Measurements from ENCODE around the gene KCNN1.
"Not testable (repeated sequence)": the region's sequence is repeated elsewhere in the genome, so short reads cannot be mapped to it uniquely, and the experiment has no call there.

The KCNN1 gene

DNA sequence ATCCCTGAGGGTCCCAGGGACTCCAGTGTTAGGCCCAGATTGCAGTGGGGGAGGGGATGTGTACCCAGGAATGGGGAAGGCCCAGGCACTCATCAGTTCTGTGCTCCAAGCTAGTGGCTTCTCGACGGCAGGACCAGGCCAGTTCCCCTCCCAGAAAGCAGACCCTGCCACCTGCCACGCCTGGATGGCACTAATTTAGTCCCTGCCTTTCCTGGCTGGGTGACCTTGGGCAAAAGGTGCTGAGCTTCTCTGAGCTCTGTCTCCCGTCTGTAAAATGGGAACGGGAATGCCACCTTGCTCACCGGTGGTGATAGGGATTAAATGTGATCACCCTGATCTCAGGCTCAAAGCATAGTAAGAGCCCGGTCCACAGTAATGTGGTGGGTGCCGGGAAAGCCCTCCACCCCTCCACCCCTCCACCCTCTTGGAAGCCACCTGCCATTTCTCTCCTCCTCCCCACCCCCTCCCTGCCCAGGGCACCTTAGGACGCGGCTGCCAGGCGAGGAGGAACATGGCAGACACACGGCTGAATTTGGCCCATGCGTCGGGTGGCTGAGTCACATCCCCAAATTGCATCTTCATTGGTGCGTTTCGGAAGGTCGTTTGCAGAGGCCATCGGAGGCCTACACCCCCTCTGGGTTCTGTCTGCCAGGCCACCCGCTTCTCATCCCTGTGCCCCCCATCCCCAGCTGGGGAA, 2.3 kb downstream of the KCNN1 start:
- DNase-seq (ENCODE audit: low spot score), result no peak

DNA sequence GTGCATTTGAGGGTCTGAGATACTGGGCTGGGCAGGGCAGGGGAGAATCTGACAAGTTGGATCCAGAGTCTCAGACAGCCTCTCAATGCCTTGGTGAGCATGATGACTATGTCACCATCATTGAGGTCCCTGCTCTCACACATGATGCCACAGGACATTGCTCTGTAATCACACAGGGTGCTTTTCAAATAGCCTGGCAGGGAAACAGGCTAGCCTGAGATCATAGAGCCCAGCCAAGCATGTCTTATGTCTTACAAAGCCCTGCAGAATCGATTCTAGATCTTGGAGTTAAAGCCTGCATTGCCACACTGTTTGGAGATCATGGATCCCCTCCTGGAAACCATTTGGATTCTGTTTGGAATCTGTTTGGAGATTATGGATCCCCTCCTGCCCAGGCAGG, 5.3 kb downstream of the KCNN1 start:
- no peak for DNase-seq (ENCODE audit: low spot score)

DNA sequence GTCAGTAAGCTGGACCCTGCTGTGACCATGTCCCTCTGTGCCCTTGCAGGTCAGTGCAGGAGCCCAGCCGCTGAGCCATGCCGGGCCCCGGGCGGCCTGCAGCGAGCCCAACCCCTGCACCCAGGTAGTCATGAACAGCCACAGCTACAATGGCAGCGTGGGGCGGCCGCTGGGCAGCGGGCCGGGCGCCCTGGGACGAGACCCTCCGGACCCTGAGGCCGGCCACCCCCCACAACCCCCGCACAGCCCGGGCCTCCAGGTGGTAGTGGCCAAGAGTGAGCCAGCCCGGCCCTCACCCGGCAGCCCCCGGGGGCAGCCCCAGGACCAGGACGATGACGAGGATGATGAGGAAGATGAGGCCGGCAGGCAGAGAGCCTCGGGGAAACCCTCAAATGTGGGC, 6.9 kb downstream of the KCNN1 start:
- no peak for DNase-seq (ENCODE audit: low spot score)

DNA sequence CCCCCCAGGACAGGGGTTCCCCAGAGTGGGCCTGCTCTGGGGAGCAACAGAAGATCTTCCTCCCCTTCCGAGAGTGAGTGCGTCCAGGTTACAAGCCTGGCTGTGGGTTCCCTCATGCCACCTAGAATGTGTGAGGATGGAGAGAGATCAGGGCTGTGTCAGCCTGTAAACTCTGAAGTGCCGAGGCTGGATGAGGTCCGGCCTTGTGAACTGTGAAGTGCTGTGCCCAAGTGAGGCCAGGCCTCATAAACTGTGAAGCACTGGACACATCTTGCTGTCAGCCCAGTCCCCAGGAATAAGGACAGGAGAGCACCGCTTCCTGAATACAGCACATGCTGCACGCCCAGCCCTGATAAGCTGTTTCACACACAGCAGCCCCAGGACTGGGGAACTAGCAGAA, 7.6 kb downstream of the KCNN1 start:
- no peak for DNase-seq (ENCODE audit: low spot score)

DNA sequence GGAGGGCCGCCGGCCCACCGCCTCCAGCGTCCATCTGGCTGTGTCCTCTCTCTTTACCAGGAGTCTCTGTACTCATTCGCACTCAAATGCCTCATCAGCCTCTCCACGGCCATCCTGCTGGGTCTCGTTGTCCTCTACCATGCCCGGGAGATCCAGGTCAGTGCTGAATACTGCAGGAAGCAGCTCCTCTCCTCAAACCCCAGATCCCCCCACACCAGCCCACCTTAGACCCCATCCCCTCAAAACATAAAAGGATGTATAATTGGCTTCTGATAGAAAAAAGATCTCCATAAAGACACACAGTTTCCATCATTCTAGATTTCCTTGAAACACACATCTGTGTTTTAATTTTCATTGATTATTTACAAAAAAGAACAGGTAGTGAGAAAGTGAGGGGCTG, 8.1 kb downstream of the KCNN1 start:
- DNase-seq (ENCODE audit: low spot score), result no peak

DNA sequence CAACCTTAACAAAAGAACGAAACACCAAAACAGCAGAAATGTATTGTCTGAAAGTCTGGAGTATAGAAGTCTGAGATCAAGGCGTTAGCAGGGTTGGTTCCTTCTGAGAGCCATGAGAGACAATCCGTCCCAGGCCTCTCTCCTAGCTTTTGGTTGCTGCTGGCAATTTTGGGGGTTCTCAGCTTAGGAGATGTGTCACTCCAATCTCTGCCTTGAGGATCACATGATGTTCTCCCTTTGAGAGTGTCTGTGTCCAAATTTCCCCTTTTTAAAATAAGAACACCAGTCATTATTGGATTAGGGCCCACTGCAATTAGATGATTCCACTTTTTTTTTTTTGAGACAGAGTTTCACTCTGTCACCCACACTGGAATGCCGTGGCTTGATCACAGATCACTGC, 10.1 kb downstream of the KCNN1 start:
- no peak for DNase-seq (ENCODE audit: low spot score)

DNA sequence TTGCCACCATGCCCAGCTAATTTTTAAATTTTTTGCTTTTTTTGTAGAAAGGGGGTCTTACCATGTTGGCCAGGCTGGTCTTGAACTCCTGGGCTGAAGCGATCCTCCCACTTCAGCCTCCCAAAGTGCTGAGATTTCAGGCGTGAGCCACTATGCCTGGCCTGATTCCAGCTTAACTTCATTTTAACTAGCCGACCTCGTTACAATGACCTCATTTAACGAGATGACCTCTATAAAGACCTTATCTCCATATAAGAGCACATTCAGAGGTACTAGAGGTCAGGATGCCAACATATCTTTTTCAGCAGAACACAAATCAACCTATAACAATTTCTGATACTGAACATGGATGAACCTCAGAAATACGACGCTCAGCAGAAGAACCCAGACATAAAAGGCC, 10.6 kb downstream of the KCNN1 start:
- DNase-seq (ENCODE audit: low spot score), result no peak

DNA sequence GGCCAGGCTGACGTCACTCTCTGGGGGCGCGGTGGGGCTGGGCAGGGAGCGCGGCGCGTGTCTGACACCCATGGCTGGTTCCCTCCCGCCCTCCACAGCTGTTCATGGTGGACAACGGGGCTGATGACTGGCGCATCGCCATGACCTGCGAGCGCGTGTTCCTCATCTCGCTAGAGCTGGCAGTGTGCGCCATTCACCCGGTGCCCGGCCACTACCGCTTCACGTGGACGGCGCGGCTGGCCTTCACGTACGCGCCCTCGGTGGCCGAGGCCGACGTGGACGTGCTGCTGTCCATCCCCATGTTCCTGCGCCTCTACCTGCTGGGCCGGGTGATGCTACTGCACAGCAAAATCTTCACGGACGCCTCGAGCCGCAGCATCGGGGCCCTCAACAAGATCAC, 14.7 kb downstream of the KCNN1 start:
- no peak for DNase-seq (ENCODE audit: low spot score)

DNA sequence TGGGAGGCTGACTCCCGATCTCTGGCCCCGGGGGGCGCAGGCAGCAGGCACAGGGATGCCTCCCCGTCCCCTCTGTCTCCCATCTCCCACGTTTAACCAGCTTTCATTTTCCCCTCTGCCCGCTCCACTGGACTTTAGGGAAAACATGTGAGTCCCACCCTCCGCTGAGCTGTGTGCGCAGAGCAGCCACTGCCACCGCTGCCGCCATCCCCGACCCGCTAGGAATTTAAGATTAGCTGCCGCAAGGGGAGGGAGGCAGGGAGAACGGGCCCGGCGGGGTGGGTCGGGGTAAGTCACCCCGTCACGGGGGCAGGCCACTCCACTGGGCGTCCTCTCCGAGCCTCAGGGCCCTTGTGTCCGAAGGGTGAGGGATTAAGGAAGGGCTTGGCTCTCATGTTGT, 15.5 kb downstream of the KCNN1 start:
- DNase-seq (ENCODE audit: low spot score), result no peak

DNA sequence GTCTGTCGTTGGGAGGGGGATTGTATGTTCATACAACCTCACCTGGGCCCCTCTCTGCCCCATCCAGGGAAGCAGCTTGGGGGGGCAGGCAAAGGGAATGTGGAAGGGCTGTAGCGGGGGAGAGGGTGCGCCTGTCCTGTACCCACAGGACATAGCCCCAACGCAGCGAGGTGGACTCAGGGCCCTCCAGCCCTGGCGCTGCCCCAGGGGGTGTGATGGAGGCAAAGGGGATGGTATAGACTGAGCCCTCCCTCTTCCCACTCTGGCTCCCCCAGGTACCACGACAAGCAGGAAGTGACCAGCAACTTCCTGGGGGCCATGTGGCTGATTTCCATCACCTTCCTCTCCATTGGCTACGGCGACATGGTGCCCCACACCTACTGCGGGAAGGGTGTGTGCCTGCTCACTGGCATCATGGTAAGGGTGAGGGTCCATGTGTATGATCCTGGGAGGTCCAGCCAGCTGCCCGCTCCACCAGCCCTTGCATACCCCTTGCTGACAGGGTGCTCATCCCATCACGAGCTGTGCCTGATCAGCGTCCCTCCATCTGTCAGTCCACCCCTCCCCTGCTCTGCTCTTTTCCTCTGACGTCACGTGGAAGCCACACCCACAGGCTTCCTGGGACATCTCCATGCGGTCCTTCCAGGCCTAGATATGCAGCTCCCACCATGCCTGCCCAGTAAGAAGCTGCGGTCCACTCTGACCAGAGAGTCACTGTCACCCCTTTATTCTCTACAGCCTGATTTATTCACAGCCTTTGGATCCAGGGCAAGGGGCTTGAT, 18.3 kb downstream of the KCNN1 start:
- DNase-seq (ENCODE audit: low spot score), result no peak

DNA sequence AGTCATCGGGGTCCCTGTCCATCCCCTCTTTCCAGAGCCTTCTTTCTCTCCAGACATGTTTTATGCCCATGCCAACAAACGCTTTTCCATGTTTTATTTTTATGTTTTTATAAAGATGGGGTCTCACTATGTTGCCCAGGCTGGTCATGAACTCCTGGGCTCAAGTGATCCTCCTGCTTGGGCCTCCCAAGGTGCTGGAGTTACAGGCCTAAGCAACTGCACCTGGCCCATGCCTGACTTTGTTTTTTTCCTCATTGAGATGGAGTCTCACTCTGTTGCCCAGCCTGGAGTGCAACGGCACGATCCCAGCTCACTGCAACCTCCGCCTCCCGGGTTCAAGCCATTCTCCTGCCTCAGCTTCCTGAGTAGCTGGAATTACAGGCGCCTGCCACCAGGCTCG, 19.7 kb downstream of the KCNN1 start:
- DNase-seq (ENCODE audit: low spot score), result not testable (repeated sequence)

DNA sequence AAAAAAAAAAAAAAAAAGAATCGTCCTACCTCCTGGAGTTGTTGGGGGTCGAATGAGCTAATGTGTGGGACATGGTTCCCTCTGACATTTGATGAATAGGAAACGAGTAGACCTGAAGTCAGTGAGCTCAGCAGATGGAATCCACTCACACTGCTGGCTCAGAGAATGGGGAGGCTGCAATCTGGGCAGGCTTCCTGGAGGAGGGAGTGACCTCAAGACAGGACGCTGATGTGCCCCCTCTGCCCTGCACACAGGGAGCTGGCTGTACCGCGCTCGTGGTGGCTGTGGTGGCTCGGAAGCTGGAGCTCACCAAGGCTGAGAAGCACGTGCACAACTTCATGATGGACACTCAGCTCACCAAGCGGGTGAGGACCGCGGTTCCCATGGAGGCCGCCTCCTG, 21.3 kb downstream of the KCNN1 start:
- DNase-seq (ENCODE audit: low spot score), result no peak

DNA sequence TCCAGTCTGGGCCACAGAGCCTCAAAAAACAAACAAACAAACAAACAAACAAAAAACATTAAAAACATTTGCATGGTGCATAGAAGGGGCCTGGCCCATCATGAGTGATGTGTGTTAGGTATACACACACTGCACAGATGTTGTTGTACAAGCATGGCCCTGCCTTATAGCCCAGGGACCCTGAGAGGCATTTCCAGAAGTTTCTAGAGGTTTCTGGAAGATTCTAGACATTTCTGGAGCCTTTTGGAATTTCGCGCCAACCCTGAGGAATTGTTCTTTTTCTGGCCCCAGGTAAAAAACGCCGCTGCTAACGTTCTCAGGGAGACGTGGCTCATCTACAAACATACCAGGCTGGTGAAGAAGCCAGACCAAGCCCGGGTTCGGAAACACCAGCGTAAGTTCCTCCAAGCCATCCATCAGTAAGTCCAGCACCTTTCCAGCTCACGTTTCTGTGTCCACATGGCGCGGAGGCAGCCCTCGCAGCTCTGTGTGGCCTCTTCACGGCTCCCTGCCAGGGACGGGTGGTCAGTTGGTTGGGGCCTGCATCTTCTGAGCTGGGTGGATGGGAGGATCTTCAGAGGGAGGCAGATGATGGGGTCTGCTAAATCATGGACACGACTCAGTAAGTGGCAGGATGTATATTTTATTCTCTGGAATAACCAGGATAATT, 22.7 kb downstream of the KCNN1 start:
- DNase-seq (ENCODE audit: low spot score), result no peak

DNA sequence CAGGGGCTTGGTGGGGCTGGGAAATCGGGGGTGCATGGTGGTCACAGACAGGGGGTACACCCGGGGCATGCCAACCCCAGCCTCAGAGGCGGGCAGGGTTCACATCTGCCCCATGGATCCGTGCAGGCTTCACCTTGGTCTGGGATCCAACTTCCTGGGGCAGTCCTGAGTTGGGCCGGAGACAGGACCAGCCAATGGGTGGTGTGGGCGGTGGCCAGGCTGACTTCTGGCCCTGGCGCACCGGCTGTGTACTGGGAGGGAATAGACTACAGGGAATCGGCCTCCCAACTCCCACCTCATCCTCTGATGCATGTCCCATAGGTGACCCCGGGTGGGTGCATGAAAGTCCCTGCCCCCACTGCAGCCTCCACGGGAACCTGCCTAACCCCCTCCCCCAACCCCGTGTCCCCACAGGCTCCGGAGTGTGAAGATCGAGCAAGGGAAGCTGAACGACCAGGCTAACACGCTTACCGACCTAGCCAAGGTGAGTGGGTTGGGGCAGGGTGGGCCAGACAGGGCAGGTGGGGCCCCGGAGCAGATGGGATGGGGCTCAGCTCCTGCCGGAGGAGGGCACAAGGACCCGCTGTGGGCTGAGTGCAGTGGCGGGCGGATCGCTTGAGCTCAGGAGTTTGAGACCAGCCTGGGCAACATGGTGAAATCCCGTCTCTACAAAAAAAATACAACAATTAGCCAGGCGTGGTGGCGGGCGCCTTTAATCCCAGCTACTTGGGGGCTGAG, 26.3 kb downstream of the KCNN1 start:
- no peak for DNase-seq (ENCODE audit: low spot score)

DNA sequence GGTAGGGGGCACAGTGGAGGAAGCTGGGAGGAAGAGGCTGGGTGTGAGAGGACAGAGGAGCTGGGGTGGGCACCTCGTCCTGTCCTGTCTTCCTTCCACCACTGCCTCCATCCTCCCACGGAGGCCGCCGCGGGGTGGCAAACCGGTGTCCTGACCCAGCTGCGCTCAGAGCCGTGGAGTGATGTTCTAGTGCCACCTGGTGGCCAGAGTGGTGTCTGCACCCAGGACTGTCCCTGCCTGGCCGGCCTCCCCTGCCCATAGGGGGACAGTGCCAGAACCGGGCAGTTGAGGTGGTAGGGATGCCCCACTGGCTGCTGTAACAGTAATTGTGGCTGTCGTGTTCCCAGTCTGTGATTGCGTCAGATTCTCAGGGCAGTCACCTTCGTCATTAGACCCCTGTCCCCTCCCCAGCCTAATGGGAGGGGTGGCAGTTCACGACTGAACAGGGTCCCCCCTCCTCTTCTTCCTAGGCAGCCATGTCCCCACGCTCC, 30.0 kb downstream of the KCNN1 start:
- DNase-seq (ENCODE audit: low spot score), result peak; percentile 76

DNA sequence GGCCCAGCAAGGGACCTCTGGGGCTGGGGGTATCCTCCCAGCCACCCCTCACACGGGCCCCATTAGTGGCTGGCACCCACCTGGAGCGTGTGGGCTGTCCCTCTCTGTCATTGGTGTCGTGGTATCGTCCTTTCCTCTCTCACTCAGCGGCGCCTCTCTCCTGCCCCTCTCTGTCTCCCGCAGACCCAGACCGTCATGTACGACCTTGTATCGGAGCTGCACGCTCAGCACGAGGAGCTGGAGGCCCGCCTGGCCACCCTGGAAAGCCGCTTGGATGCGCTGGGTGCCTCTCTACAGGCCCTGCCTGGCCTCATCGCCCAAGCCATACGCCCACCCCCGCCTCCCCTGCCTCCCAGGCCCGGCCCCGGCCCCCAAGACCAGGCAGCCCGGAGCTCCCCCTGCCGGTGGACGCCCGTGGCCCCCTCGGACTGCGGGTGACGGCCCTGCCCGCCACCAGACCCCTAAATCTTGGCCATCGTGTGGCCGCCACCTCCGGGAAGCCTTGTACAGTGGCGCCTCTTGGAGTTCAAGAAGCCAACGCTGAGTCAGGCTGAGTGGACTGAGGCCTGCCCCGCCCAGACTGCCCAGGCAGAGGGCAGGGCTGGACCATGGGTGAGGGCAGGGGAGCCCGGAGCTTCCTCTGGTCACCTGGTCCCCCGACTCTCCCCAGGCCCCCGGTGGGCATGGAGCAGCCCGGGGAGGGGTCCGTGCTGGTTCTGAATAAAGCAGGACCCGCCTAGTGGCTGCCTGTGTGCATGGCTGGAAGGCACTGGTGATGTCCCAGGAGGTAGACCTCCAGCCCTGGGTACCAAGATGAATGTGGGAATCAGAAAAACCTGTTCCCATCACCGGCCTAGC, 31.3 kb downstream of the KCNN1 start:
- DNase-seq (ENCODE audit: low spot score), result peak; percentile 57

DNA sequence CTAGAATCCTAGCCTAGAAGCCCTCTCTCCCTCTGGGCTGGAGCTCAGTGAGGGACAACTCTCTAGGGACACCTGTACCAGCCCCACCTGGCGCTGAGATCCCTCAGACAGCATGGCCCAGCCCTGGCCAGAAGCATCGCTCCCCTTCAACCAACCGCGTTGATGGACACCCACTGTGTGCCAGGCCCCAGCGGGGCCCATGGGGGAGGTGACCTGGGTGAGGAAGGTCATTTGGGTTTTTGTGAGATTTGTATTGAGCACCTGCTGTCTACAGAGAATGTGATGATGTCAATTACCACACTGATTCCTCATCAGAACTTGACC, 31.9 kb downstream of the KCNN1 start:
- DNase-seq (ENCODE audit: low spot score), result no peak

DNA sequence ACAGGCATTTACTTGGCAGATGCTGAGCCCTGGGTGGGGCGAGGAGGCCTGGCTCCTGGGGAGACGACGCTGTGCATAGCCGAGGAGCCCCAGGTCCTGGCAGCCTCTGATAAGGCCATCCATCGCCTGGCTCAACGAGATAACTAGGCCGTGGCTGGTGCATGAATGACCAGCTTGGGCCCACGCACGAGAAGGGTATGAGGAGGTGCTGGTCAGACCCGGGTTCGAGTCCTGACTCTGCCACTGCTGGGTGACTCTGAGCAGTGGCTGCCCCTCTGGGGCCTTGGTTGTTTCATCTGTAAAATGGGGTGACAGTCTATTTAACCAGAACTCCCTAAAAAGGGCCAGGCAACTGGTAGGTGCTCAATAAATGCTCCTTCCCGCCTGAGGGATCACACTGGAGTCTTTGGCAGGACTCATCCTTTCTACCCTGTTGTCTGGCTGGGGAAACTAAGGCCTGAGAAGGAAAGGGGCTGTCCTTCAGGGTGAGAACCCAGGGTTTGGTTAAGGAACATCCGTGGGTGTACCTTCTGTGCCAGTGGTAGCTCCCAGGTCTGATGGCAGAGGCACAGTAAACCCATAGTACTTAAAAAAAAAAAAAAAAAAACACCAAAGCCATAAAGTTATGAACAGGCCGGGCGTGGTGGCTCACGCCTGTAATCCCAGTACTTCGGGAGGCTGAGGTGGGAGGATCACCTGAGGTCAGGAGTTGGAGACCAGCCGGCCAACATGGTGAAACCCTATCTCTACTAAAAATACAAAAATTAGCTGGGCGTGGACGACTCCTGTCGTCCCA, 33.0 kb downstream of the KCNN1 start:
- DNase-seq (ENCODE audit: low spot score), result no peak

DNA sequence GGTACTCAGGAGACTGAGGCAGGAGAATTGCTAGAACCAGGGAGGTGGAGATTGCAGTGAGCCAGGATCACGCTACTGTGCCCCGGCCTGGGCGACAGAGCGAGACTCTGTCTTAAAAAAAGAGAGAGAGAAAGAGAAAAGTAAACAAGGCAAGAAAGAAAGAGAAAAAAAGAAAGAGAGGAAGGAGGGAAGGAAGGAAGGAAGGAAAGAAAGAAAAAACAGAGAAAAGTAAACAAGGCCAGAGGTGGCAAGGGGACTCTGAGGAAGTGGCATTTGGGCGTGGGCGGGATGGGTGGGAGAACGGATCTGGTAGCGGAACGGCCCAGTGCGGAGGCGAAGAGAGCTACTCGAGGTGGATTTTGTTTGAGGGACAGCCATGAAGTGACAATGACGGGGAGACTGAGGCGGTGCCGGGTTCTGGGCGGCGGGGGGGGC, 33.6 kb downstream of the KCNN1 start:
- no peak for DNase-seq (ENCODE audit: low spot score)

DNA sequence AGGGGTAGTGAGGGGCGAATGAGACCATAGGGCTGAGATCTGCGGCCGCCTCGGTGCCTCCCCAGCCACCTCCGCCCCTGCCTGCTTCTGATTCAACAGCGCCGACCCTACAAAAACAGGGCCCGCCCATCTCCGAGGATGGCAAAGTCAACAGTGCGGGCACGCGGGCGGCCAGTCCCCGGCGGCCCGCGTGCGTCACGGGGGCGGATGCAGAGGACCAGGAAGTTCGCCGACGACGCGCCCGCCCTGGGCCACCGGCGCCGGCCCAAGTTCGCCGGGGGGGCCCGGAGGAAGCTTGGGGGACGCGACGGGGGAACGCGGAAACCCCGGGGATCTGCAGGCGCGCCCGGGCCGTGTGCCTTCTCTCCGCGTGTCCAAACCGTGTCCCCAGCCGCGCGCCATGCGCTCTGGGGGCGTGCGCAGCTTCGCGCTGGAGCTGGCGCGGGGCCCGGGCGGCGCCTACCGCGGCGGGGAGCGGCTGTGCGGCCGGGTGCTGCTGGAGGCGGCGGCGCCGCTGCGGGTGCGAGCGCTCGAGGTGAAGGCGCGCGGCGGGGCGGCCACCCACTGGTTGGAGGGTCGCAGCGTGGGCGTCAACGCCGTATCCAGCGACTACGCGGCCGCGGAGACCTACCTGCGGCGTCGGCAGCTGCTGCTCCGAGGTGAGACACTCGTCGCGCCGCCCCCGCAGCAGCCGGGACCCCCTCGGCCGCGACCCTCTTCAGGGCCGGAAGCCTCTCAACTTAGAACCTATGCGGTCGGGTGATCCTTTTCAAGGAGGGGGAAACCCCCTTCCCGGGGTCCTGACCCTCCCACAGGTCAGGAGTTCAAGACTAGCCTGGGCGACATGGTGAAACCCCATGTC, 34.2 kb downstream of the KCNN1 start:
- DNase-seq (ENCODE audit: low spot score), result peak; percentile 57
